ENCODE results near the gene HS6ST1. TPM values are rescaled to one million over a fixed set of nuclear protein-coding genes. Genes with fewer than 3 reads are reported as not detected.

Gene HS6ST1
- total RNA-seq, 2 experiments from 2014 or later = 7.9 to 8.4 TPM

DNA sequence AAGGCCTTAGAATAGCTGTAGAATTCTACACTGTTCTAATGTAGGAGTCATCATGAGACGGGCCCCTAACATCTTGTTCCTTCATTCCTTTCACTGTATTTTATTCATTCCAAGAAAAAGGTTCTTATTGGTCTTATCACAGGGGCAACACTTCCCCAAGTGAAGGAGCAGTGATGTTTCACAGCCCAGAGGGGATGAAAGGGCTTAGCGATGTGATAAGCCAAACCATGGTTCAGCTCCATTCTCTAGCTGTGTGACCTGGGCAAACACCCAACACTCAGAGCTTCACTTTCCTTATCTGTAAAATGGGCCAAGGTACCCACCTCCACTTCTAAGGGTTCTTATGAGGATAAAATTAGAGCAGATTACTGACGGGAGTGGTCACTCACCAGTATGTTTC lies 25.4 kb upstream of the HS6ST1 start:
- H3K4me3 Mint-ChIP-seq = no peak overlapping the region
- POLR2A ChIA-PET = no interaction called here
- no peaks in the 10 kb centered on the region for H3K27me3 Mint-ChIP-seq
- no peaks in the 10 kb centered on the region for H3K4me1 Mint-ChIP-seq
- H3K36me3 Mint-ChIP-seq (ENCODE audit: low read depth) = no peaks in the 10 kb centered on the region
- CTCF ChIA-PET = no interaction called here
- H3K9me3 Mint-ChIP-seq = peaks cover 13% of the 10 kb centered on the region
- no peak for DNase-seq
- no peak overlapping the region for H3K27ac Mint-ChIP-seq

DNA sequence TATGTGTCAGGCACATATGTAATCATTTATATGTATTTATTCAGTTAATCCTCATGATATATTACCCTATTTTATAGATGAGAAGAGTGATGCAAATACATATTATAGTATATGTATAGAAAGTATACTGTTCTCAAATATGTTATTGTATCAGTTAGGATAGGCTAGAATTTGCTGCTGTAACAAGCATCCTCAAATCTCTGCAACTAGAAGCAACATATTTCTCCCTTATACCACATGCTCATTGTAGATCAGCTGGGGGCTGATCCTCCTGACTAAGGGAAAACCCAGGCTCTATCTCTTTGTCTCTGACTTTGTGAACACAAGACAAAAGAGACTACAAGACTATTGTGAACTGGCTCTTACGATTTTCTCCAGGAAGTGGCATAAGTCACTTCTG lies 24.8 kb upstream of the HS6ST1 start:
- DNase-seq = no peak
- Mint-ChIP-seq H3K27me3 (no peaks in the 10 kb centered on the region), H3K4me3 (no peak overlapping the region), H3K9me3 (peaks cover 13% of the 10 kb centered on the region), H3K36me3 (ENCODE audit: low read depth) (no peaks in the 10 kb centered on the region), H3K27ac (no peak overlapping the region), H3K4me1 (no peaks in the 10 kb centered on the region)
- CTCF ChIA-PET = no interaction called here
- POLR2A ChIA-PET = no interaction called here

DNA sequence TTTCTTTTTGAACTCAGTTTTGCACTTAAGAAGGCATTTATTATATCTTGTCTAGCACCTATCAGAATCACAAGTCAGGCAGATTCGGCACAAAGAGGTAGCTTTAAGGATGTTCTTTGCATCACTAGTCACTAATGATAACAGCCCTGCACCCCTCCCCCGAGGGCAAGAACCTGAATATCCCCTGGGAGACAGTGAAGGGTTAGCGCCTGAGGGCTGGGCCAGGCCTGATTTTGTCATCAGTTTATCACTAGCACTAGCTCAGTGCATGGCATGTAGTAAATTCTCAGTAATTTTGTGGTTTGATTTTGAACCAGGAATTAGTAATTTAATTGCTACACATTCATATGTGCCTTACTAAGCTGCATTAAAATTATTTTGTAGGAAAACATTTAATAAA lies 23.9 kb upstream of the HS6ST1 start:
- no peak for DNase-seq
- H3K27ac Mint-ChIP-seq = no peak overlapping the region
- H3K4me3 Mint-ChIP-seq = no peak overlapping the region
- peaks cover 13% of the 10 kb centered on the region for H3K9me3 Mint-ChIP-seq
- no peaks in the 10 kb centered on the region for H3K36me3 Mint-ChIP-seq (ENCODE audit: low read depth)
- ChIA-PET POLR2A (no interaction called here), CTCF (interaction anchor here (1.0 to 1.3 kb wide), 2 partner anchors 19 to 138 kb away, joined by 3 read pairs; no protein-coding TSS in a partner anchor)
- H3K27me3 Mint-ChIP-seq = no peaks in the 10 kb centered on the region
- no peaks in the 10 kb centered on the region for H3K4me1 Mint-ChIP-seq

DNA sequence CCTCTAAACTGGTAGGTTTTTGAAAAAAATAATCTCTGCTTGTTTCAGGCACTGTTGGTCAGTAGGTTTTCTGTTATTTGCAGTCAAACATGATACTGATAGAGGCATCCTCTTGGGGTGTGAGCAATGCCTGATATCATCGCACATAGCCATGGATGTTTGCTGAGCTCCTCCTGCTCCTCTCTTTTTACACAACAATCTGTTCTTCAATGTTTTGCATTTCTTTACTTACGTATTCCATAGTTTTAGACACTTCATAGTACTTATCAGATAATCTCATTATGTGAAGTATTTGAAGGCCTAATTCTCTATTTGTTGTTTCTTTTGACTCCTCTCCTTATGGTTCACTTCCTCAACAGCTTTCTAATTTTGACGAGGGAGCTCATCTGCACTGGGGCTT lies 23.0 kb upstream of the HS6ST1 start:
- Mint-ChIP-seq H3K27ac (no peak overlapping the region), H3K4me1 (no peaks in the 10 kb centered on the region), H3K27me3 (peaks cover 4% of the 10 kb centered on the region), H3K36me3 (ENCODE audit: low read depth) (no peaks in the 10 kb centered on the region), H3K9me3 (peaks cover 13% of the 10 kb centered on the region), H3K4me3 (no peak overlapping the region)
- ChIA-PET POLR2A (no interaction called here), CTCF (interaction anchor here (1.3 kb wide), 1 partner anchor 18 kb away, joined by 3 read pairs; no protein-coding TSS in a partner anchor)
- DNase-seq = no peak

DNA sequence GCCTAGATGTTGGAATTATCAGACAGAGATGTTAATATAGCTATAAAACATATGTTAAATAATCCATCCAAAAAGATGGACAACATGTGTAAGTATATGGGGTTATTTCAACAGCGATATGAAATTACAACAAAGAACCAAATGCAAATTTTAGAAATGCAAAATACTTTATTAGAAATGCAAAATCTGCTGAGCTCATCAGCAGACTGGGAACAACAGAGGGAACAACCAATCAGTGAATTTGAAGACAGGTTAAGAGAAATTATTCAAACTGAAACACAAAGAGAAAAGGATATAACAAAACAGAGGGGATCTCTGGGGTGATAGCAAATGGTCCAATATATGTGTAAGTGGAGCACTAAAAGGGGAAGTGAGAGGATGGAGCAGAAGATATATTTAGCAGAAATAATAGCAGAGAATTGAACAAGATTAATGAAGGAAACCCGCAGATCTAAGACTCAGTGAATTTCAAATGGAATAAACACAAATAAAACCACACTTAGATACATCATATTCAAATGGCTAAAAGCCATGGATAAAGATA lies 13.5 kb upstream of the HS6ST1 start:
- ChIA-PET POLR2A (no interaction called here), CTCF (interaction anchor here (1.0 kb wide), 1 partner anchor 11 kb away, joined by 3 read pairs; no protein-coding TSS in a partner anchor)
- Mint-ChIP-seq H3K4me3 (no peak overlapping the region), H3K4me1 (peaks cover 7% of the 10 kb centered on the region), H3K9me3 (peaks cover 17% of the 10 kb centered on the region), H3K36me3 (ENCODE audit: low read depth) (peaks cover 7% of the 10 kb centered on the region), H3K27ac (no peak overlapping the region), H3K27me3 (peaks cover 6% of the 10 kb centered on the region)
- DNase-seq = no peak

DNA sequence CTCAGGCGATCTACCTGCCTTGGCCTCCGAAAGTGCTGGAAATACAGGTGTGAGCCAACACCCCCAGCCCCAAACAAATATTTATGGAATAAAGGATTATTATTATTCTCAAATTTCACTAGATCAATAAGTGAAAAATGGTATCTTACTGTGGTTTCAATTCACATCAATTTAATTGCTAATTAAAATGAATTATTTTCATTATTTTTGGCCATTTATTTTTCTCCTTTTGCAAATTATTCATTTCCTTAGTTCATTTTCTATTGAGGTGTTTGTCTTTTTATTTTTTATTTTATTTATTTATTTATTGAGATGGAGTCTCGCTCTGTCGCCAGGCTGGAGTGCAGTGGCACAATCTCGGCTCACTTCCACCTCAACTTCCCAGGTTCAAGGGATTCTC lies 11.9 kb upstream of the HS6ST1 start:
- peaks cover 7% of the 10 kb centered on the region for H3K36me3 Mint-ChIP-seq (ENCODE audit: low read depth)

DNA sequence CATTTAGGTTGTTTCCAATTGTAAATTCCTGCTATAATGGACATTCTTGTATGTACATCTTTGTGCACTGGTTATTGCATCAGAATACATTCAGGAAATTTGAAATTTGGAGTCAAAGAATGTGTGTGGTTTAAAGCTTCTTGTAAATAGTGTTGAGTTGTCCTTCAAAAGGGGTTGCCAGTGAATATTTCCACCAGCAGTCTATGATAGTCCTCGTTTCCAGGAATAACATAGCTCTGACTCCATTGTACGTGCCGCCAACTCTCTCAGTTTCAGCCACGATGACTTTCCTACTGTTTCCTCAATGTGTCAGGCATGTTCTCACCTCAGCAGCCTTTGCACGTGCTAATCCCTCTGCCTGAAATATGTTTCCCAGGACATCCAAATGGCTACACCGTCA lies 10.9 kb upstream of the HS6ST1 start:
- DNase-seq = no peak
- no peak overlapping the region for H3K27ac Mint-ChIP-seq

More for the DNA sequence above, 11.9 kb upstream of the HS6ST1 start:
- Mint-ChIP-seq H3K27me3 (peaks cover 4% of the 10 kb centered on the region), H3K4me3 (no peak overlapping the region), H3K4me1 (peaks cover 7% of the 10 kb centered on the region), H3K27ac (no peak overlapping the region), H3K9me3 (peaks cover 17% of the 10 kb centered on the region)
- CTCF ChIA-PET = no interaction called here
- POLR2A ChIA-PET = no interaction called here
- no peak for DNase-seq

DNA sequence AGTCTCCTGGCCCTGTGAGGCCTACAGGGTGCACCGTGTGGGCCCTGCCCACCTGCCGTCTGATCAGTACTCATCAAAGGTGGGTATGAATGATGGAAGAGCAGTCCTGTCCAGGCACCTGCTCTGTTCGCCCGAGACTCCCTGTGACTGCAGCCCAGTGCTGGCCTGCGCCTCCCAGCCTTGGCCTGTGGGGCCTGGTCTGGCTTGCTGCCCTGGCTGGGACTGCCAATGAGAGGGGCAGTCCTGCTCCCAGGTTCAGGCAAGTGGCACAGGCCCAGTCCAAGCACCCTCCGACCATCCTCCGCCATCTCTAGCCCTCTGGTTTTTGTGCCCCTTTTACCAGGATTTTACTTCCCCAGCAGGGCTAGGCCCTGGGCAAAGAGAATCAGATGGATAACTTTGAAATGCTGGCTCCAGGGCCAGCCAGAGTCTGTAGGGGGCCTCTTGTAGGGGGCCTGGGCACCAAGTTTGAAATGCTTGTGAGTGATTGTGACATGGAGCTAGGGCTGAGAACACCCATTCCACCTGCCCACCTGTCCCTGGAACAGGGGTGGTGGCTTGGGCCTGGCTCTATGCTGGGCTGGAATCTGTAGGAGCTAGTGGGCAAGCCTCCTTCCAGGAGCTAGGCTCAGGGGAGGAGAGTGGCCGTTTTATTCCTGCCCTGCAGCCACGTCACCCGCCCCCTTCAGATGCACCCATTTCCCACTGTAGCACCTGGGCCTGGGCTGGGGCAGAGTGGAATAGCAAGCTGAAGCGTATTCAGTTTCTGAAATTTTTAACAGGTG lies 8.7 kb upstream of the HS6ST1 start:
- H3K27me3 Mint-ChIP-seq = peaks cover 4% of the 10 kb centered on the region
- H3K27ac Mint-ChIP-seq = no peak overlapping the region
- H3K36me3 Mint-ChIP-seq (ENCODE audit: low read depth) = peaks cover 7% of the 10 kb centered on the region
- no peak overlapping the region for H3K4me3 Mint-ChIP-seq
- H3K4me1 Mint-ChIP-seq = peaks cover 7% of the 10 kb centered on the region
- ChIA-PET POLR2A (no interaction called here), CTCF (no interaction called here)
- H3K9me3 Mint-ChIP-seq = peaks cover 10% of the 10 kb centered on the region
- DNase-seq = no peak

More for the DNA sequence above, 10.9 kb upstream of the HS6ST1 start:
- ChIA-PET CTCF (no interaction called here), POLR2A (no interaction called here)
- Mint-ChIP-seq H3K9me3 (peaks cover 17% of the 10 kb centered on the region), H3K36me3 (ENCODE audit: low read depth) (peaks cover 7% of the 10 kb centered on the region), H3K27me3 (peaks cover 4% of the 10 kb centered on the region), H3K4me3 (no peak overlapping the region), H3K4me1 (peaks cover 7% of the 10 kb centered on the region)

DNA sequence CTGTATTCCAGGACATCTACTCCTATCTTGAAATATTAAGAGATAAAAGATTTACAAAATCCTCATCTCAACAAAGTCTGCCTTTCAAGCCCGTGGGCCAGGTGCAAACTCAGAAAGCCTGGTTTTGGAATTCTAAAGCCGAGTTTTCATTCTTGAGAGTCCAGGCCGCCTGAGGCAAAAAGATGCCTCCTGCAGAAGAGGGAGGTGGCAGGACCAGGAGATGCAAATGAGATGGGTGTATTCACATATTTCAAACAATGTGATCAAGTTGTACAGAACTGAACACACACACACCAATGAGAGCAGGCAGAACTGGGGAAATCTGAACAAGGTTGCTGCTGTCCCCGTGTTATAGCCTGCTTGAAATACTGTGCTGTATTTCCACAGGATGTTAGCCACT lies 7.7 kb upstream of the HS6ST1 start:
- DNase-seq = peak; percentile 4
- H3K4me1 Mint-ChIP-seq = peaks cover 10% of the 10 kb centered on the region
- H3K9me3 Mint-ChIP-seq = peaks cover under 1% of the 10 kb centered on the region
- no peak overlapping the region for H3K4me3 Mint-ChIP-seq
- H3K27me3 Mint-ChIP-seq = no peaks in the 10 kb centered on the region
- no peaks in the 10 kb centered on the region for H3K36me3 Mint-ChIP-seq (ENCODE audit: low read depth)
- H3K27ac Mint-ChIP-seq = no peak overlapping the region
- CTCF ChIA-PET = no interaction called here
- POLR2A ChIA-PET = no interaction called here

DNA sequence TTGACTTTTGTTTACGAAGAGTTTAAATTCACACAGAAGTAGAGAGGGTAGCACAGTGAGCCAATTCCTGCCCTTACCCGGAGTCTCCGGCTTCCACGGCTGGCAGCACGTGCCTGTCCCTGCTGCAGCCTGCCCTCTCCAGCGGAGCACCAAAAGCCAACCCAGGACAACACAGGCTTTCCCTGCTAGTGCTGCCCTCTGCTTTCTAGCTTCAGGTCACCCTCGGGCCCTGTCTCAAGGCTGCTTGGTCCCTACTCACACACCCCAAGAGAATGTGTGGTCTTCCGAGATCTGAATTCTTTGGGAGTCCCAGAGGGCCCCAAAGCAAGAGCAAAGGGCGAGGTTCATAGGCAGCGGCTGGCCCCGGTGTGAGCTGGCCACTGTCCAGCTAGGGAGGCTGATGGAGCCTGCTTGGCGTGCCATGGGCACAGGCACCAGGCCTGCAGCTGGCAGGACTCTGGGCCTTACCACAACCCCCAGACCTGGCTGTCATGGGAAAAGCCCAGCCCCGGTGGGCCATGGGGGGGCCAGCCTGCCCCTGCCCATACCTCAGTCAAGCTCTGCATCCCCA lies 7.0 kb upstream of the HS6ST1 start:
- ChIA-PET POLR2A (no interaction called here), CTCF (interaction anchor here (0.6 kb wide), 1 partner anchor 1848 kb away, joined by 3 read pairs; no protein-coding TSS in a partner anchor)
- Mint-ChIP-seq H3K27ac (no peak overlapping the region), H3K27me3 (no peaks in the 10 kb centered on the region), H3K9me3 (no peaks in the 10 kb centered on the region), H3K4me3 (no peak overlapping the region), H3K4me1 (peaks cover 12% of the 10 kb centered on the region), H3K36me3 (ENCODE audit: low read depth) (no peaks in the 10 kb centered on the region)
- peak; percentile 3 for DNase-seq

DNA sequence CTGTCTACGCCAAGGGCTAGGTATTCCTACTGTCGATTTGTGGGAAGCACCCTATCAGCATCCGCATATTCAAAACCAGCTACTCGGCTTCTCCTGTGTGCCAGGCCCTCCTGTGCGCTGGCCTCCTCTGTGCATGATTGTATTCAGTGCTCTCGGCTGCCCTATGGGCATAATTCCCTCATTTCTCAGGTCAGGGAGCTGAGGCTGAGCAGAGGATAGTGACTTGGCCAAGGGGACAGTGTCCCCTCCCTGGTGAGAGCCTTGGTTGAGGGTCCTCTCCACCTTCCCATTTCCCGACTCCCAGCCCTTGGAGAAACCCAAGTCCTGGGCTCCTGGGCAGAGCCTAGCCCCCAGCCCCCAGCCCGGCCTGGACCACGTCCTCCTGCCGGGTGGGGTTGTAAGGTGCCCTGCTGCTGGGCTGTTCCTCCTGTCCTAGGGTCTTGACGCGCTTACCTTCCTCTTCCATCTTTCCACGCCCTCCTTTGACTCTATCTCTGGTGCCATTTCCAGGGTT lies 6.3 kb upstream of the HS6ST1 start:
- Mint-ChIP-seq H3K27me3 (no peaks in the 10 kb centered on the region), H3K4me3 (no peak overlapping the region), H3K9me3 (no peaks in the 10 kb centered on the region), H3K36me3 (ENCODE audit: low read depth) (no peaks in the 10 kb centered on the region), H3K4me1 (peaks cover 11% of the 10 kb centered on the region), H3K27ac (no peak overlapping the region)
- DNase-seq = peak; percentile 3
- CTCF ChIA-PET = interaction anchor here (0.6 to 1.4 kb wide), 2 partner anchors 17 to 1847 kb away, joined by 3 read pairs; no protein-coding TSS in a partner anchor
- POLR2A ChIA-PET = no interaction called here

DNA sequence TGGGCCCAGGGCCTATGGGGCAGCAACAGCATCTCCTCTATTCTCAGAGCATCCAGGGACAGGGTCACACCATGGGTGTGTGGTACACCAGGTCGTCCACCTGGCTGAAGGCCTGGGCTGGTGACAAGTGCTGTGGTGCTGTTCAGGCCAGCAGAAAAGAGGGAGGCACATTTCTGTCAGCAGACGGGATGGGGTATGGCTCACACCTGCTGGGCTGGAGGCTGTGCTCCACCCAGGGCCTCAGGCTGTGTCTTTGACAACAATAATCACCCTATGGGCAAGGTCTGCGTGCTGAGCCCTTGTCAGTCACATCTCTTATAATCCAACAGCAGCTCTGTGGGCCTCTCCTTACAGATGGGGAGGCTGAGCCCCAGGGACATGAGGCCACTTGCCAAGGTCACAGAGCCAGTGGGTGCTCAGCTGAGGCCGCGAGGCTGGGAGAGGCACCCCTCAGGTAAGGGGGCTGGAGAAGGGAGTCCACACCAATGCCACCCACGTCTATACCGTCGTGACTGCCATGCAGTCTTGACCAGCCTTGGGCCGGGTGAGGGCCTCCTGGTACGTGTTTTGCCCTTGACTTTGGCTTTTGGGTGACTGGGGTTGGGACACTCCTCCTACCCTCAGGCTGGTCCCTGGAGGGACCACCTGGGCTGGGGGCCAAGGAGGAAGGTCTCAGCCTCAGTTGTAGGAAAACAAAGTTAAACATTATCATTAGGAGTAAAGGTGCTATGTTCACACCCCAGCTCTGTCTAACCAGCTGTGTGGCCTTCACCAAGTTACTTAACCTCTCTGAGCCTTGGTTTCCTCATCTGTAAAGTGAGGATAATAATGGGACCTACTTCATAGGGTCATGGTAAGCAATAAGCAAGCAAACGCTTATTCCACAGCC lies 5.6 kb upstream of the HS6ST1 start:
- H3K36me3 Mint-ChIP-seq (ENCODE audit: low read depth) = no peaks in the 10 kb centered on the region
- no peak overlapping the region for H3K27ac Mint-ChIP-seq
- H3K9me3 Mint-ChIP-seq = no peaks in the 10 kb centered on the region
- H3K4me3 Mint-ChIP-seq = no peak overlapping the region
- H3K4me1 Mint-ChIP-seq = peaks cover 5% of the 10 kb centered on the region
- POLR2A ChIA-PET = no interaction called here
- DNase-seq = no peak
- no peaks in the 10 kb centered on the region for H3K27me3 Mint-ChIP-seq
- CTCF ChIA-PET = interaction anchor here (1.4 kb wide), 1 partner anchor 18 kb away, joined by 3 read pairs; no protein-coding TSS in a partner anchor

All from activated CD4-positive, alpha-beta T cell treated with anti-CD3 and anti-CD28 coated beads, Interleukin-2, amount 10 ng/mL, durations not matched to agents 7 days and 5 days (primary cell).